HCT116 (cell line): ENCODE data around the gene CAMKMT. TPM values are rescaled to one million over a fixed set of nuclear protein-coding genes. Genes with fewer than 3 reads are reported as not detected.

Experiments used
- ATAC-seq: fragments of 200-7000 bp; cut with Tn5 transposase; 2 replicates; pipeline ENCODE4 v1.9.1; 2020; ENCODE audit warnings: mild to moderate bottlenecking, moderate library complexity
- BruUV-seq: library from RNA; stranded (reverse); fragments of 400-500 nt; replicated peaks from 2 replicates; lab custom pipeline; 2021; lab: Mats Ljungman, UMichigan
- CTCF ChIA-PET: fragments of 300-600 bp; sonication (Branson Sonifier 250); formaldehyde crosslinking; loops from one replicate; lab custom pipeline; 2021; ENCODE audit warnings: antibody characterized with exemption; lab: Charles Lee
- POLR2A ChIA-PET: fragments of 300-600, 350-600 bp; sonication (Branson Sonifier 250); formaldehyde crosslinking; loops from one replicate; lab custom pipeline; 2021; ENCODE audit warnings: antibody characterized with exemption; lab: Charles Lee
- RAD21 ChIA-PET, 2 experiments: fragments of 300-600 bp; sonication (Branson Sonifier 250); formaldehyde crosslinking; loops; one replicate each; lab custom pipeline; 2023; ENCODE audit warnings: low total read pairs in 2 of 2; ENCODE audit not compliant: uncharacterized antibody in 2 of 2, unreplicated experiment in 2 of 2, low non-redundant PET in 1 of 2; lab: Charles Lee
- DNase-seq: peaks from one replicate; pipeline ENCODE4 v3.0.0-alpha.2; 2010; ENCODE audit warnings: low read depth, low spot score
- H2AFZ ChIP-seq: fragments of 200-600 bp; shearing (Covaris generic), sonication (generic); 2 replicates; pipeline ENCODE4 v1.6.1; 2017; ENCODE audit warnings: low read depth, mixed run types, mixed read lengths, antibody characterized with exemption, low read length; ENCODE audit not compliant: poor library complexity, severe bottlenecking
- H3K27ac ChIP-seq: 2 replicates; pipeline ENCODE4 v1.5.1; 2012; ENCODE audit warnings: low read depth, low read length
- H3K27me3 ChIP-seq: fragments of 200-600 bp; sonication (generic); 2 replicates; pipeline ENCODE4 v1.6.1; 2016; ENCODE audit warnings: mixed run types, low read length, mixed read lengths; ENCODE audit not compliant: insufficient read depth
- H3K36me3 ChIP-seq, 2 experiments: fragments of 200-500 bp in 1 of 2; fragments of 200-600 bp in 1 of 2; sonication (Bioruptor generic) in 1 of 2; sonication (generic) in 1 of 2; 2 replicates each; pipeline versions ENCODE4 v1.5.1 to v1.6.1; 2014 to 2016; ENCODE audit warnings: low read length in 2 of 2, inconsistent platforms in 1 of 2, mixed read lengths in 1 of 2, mixed run types in 1 of 2; ENCODE audit not compliant: insufficient read depth in 2 of 2, control insufficient read depth in 1 of 2
- H3K4me1 ChIP-seq, 2 experiments: fragments of 200-600 bp in 1 of 2; sonication (generic) in 1 of 2; 2 replicates each; pipeline versions ENCODE4 v1.5.1 to v1.6.1; 2012 to 2017; ENCODE audit warnings: low read length in 2 of 2, inconsistent platforms in 1 of 2, mild to moderate bottlenecking in 1 of 2, mixed read lengths in 1 of 2, mixed run types in 1 of 2, moderate library complexity in 1 of 2; ENCODE audit not compliant: insufficient read depth in 2 of 2, control insufficient read depth in 1 of 2
- H3K4me2 ChIP-seq: fragments of 200-600 bp; sonication (generic); 2 replicates; pipeline ENCODE4 v1.6.1; 2017; ENCODE audit warnings: mixed run types, low read length, mixed read lengths
- H3K4me3 ChIP-seq, 2 experiments: fragments of 200-600 bp in 1 of 2; sonication (generic) in 1 of 2; replicated peaks in 1 of 2; 2 replicates each; pipeline ENCODE4 v1.5.1; 2011 to 2016; ENCODE audit warnings: low read length in 2 of 2, control low read depth in 1 of 2, low read depth in 1 of 2, mild to moderate bottlenecking in 1 of 2, mixed read lengths in 1 of 2, mixed run types in 1 of 2
- H3K79me2 ChIP-seq: fragments of 200-600 bp; sonication (generic); 2 replicates; pipeline ENCODE4 v1.6.1; 2017; ENCODE audit warnings: mild to moderate bottlenecking, mixed run types, low read length, moderate library complexity, mixed read lengths; ENCODE audit not compliant: insufficient read depth
- H3K9ac ChIP-seq: fragments of 200-600 bp; sonication (generic); 2 replicates; pipeline ENCODE4 v1.6.1; 2016; ENCODE audit warnings: low read length, mixed read lengths
- H3K9me2 ChIP-seq: fragments of 200-600 bp; sonication (generic), shearing (Covaris generic); 2 replicates; pipeline ENCODE4 v1.6.1; 2017; ENCODE audit warnings: mixed run types, mild to moderate bottlenecking, moderate library complexity; ENCODE audit not compliant: insufficient read depth
- H3K9me3 ChIP-seq, 2 experiments: fragments of 200-500 bp in 1 of 2; fragments of 200-600 bp in 1 of 2; sonication (Bioruptor generic) in 1 of 2; sonication (generic) in 1 of 2; 2 replicates each; pipeline ENCODE4 v1.6.1; 2014 to 2017; ENCODE audit warnings: low read length in 2 of 2, mixed read lengths in 2 of 2, inconsistent platforms in 1 of 2, low read depth in 1 of 2, mild to moderate bottlenecking in 1 of 2, mixed run types in 1 of 2, moderate library complexity in 1 of 2; ENCODE audit not compliant: control insufficient read depth in 1 of 2, insufficient read depth in 1 of 2
- H4K20me1 ChIP-seq: fragments of 200-600 bp; sonication (generic), shearing (Covaris generic); 2 replicates; pipeline ENCODE4 v1.6.1; 2017; ENCODE audit warnings: mixed run types, mild to moderate bottlenecking, moderate library complexity; ENCODE audit not compliant: insufficient read depth
- CBX3 ChIP-seq: IDR thresholded peaks from 2 replicates; pipeline ENCODE4 v1.6.1; 2012; ENCODE audit warnings: low read depth
- CEBPB ChIP-seq: IDR thresholded peaks from 2 replicates; pipeline ENCODE4 v1.6.1; 2012; ENCODE audit warnings: low read depth
- EGR1 ChIP-seq: IDR thresholded peaks from 2 replicates; pipeline ENCODE4 v1.6.1; 2012; ENCODE audit warnings: low read depth
- ELF1 ChIP-seq: IDR thresholded peaks from 2 replicates; pipeline ENCODE4 v1.6.1; 2012; ENCODE audit warnings: low read depth, borderline replicate concordance
- EZH2 ChIP-seq: fragments of 200-600 bp; sonication (generic); IDR thresholded peaks from 2 replicates; pipeline ENCODE4 v1.6.1; 2017; ENCODE audit warnings: antibody characterized with exemption, mixed run types
- EZH2phosphoT487 ChIP-seq: fragments of 200-600 bp; IDR thresholded peaks from 2 replicates; pipeline ENCODE4 v1.6.1; 2018; ENCODE audit warnings: antibody characterized with exemption, borderline replicate concordance
- SIN3A ChIP-seq: IDR thresholded peaks from 2 replicates; pipeline ENCODE4 v1.6.1; 2012; ENCODE audit warnings: low read depth
- SRF ChIP-seq: IDR thresholded peaks from 2 replicates; pipeline ENCODE4 v1.6.1; 2012; ENCODE audit warnings: low read depth
- TCF7L2 ChIP-seq: IDR thresholded peaks from 2 replicates; pipeline ENCODE4 v1.7.0; 2011; ENCODE audit warnings: borderline replicate concordance, inconsistent platforms; ENCODE audit not compliant: insufficient read depth, insufficient read length; ENCODE audit errors: extremely low read depth
- YY1 ChIP-seq: IDR thresholded peaks from 2 replicates; pipeline ENCODE4 v1.6.1; 2011; ENCODE audit warnings: low read length, low read depth, moderate library complexity, mild to moderate bottlenecking; ENCODE audit not compliant: insufficient replicate concordance; ENCODE audit errors: extremely low read depth
- ZFX ChIP-seq: fragments of 450-650 bp; IDR thresholded peaks from 2 replicates; pipeline ENCODE4 v1.6.1; 2017
- ZNF274 ChIP-seq: fragments of 200-500 bp; sonication (Bioruptor generic); IDR thresholded peaks from 2 replicates; pipeline ENCODE4 v1.6.1; 2014; ENCODE audit warnings: mild to moderate bottlenecking, low read depth, low read length, inconsistent platforms
- intact Hi-C: fragments of 100-400 bp; cut with micrococcal nuclease; formaldehyde crosslinking; loops from 2 replicates; pipeline ENCODE4 v1.10.0; 2022
- total RNA-seq: library from RNA; stranded (reverse); gene quantifications from one replicate; pipeline ENCODE4 v1.2.1, GENCODE V29; 2021; ENCODE audit not compliant: unreplicated experiment
- TF ChIP-seq, protein P1 (sequence below): IDR thresholded peaks from 2 replicates; pipeline ENCODE4 v1.6.1; 2012; ENCODE audit warnings: low read depth

CAMKMT gene
- total RNA-seq, 1 experiment from 2014 or later = 10.6 TPM

- no peaks in the 10 kb centered on the region for H3K9me2 ChIP-seq
- ChIA-PET RAD21 (no interaction called here), CTCF (no interaction called here), POLR2A (no interaction called here)
- no TSS peak for BruUV-seq
- no peak overlapping the region for H3K4me2 ChIP-seq
- no peak overlapping the region for H3K27ac ChIP-seq
- no peaks in the 10 kb centered on the region for H3K79me2 ChIP-seq
- H3K9ac ChIP-seq = no peak overlapping the region
- no peaks in the 10 kb centered on the region for H3K4me1 ChIP-seq
- H3K4me3 ChIP-seq = no peak overlapping the region
- no peaks in the 10 kb centered on the region for H3K9me3 ChIP-seq
- DNase-seq (no peak), ATAC-seq (no peak)
- no peaks in the 10 kb centered on the region for H3K36me3 ChIP-seq
- no peak overlapping the region for H2AFZ ChIP-seq
- intact Hi-C loops = no loop called here
- H3K27me3 ChIP-seq = no peaks in the 10 kb centered on the region
- TF ChIP-seq ZNF274 (no peak), EZH2 (no peak), SRF (no peak), EZH2phosphoT487 (no peak), SIN3A (no peak), TCF7L2 (no peak), EGR1 (no peak), CBX3 (no peak), YY1 (no peak), CEBPB (no peak), ZFX (no peak), ELF1 (no peak)
- TF ChIP-seq, protein P1, sequence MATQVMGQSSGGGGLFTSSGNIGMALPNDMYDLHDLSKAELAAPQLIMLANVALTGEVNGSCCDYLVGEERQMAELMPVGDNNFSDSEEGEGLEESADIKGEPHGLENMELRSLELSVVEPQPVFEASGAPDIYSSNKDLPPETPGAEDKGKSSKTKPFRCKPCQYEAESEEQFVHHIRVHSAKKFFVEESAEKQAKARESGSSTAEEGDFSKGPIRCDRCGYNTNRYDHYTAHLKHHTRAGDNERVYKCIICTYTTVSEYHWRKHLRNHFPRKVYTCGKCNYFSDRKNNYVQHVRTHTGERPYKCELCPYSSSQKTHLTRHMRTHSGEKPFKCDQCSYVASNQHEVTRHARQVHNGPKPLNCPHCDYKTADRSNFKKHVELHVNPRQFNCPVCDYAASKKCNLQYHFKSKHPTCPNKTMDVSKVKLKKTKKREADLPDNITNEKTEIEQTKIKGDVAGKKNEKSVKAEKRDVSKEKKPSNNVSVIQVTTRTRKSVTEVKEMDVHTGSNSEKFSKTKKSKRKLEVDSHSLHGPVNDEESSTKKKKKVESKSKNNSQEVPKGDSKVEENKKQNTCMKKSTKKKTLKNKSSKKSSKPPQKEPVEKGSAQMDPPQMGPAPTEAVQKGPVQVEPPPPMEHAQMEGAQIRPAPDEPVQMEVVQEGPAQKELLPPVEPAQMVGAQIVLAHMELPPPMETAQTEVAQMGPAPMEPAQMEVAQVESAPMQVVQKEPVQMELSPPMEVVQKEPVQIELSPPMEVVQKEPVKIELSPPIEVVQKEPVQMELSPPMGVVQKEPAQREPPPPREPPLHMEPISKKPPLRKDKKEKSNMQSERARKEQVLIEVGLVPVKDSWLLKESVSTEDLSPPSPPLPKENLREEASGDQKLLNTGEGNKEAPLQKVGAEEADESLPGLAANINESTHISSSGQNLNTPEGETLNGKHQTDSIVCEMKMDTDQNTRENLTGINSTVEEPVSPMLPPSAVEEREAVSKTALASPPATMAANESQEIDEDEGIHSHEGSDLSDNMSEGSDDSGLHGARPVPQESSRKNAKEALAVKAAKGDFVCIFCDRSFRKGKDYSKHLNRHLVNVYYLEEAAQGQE = no peak
- H4K20me1 ChIP-seq = no peaks in the 10 kb centered on the region
These were observed 339.1 kb downstream of the CAMKMT start for GRCh38 chr2:44700824-44701223.
